Aorta (tissue), 5 donors: ENCODE results near the gene TSPAN6. TPM values are rescaled to one million over a fixed set of nuclear protein-coding genes. Genes with fewer than 3 reads are reported as not detected.

Source experiments
- ATAC-seq: fragments of 200-7000 bp; cut with Tn5 transposase; one replicate; pipeline ENCODE4 v1.9.1; 2022; ENCODE audit warnings: moderate library complexity; ENCODE audit not compliant: low FRiP score
- DNase-seq, 2 donors: peaks; one replicate each; pipeline ENCODE4 v3.0.0-alpha.2; 2020
- H3K27ac ChIP-seq, 2 donors: one replicate each; pipeline ENCODE4 v1.5.1; 2013; ENCODE audit warnings: low read length in 2 of 2, mild to moderate bottlenecking in 2 of 2, moderate library complexity in 2 of 2, control low read depth in 1 of 2, inconsistent platforms in 1 of 2, low read depth in 1 of 2
- H3K27me3 ChIP-seq, 2 donors: one replicate each; pipeline ENCODE4 v1.6.1; 2013; ENCODE audit warnings: control low read depth in 1 of 2, low read length in 1 of 2, mild to moderate bottlenecking in 1 of 2, moderate library complexity in 1 of 2; ENCODE audit not compliant: insufficient read depth in 2 of 2, control insufficient read depth in 1 of 2
- H3K36me3 ChIP-seq, 2 donors: one replicate each; pipeline ENCODE4 v1.6.1; 2013; ENCODE audit warnings: control low read depth in 1 of 2, low read length in 1 of 2, mild to moderate bottlenecking in 1 of 2; ENCODE audit not compliant: insufficient read depth in 2 of 2, control insufficient read depth in 1 of 2
- H3K4me1 ChIP-seq, 2 donors: one replicate each; pipeline ENCODE4 v1.6.1; 2013; ENCODE audit warnings: low read length in 2 of 2, control low read depth in 1 of 2, mild to moderate bottlenecking in 1 of 2, moderate library complexity in 1 of 2; ENCODE audit not compliant: insufficient read depth in 2 of 2, control insufficient read depth in 1 of 2
- H3K4me3 ChIP-seq, 2 donors: one replicate each; pipeline ENCODE4 v1.5.1; 2013; ENCODE audit warnings: low read length in 2 of 2, control low read depth in 1 of 2, mild to moderate bottlenecking in 1 of 2
- H3K9me3 ChIP-seq: one replicate; pipeline ENCODE4 v1.6.1; 2013; ENCODE audit warnings: mild to moderate bottlenecking, low read length; ENCODE audit not compliant: control insufficient read depth
- WGBS, 2 donors: extraction: QIAGEN DNeasy Blood & Tissue Kit; methylation state at CpG; one replicate each; pipeline ENCODE4 v1.1.7; 2013; 5-methylcytosine and 5-hydroxymethylcytosine counted together
- intact Hi-C, 2 donors: fragments of 100-400 bp; cut with DNase I; formaldehyde crosslinking; loops; one replicate each; pipeline versions ENCODE4 v1.14.2 to v1.15.0; 2022
- long read RNA-seq, 2 donors: library from polyadenylated mRNA; unstranded; transcript quantifications; one replicate each; pipeline ENCODE4 v2.0.0, GENCODE V29; 2020 to 2021
- polyA plus RNA-seq, 2 donors: library from polyadenylated mRNA; stranded (reverse); fragments of 200-250 nt; gene quantifications; one replicate each; pipeline ENCODE4 v1.2.3, GENCODE V29; 2013
- total RNA-seq, 2 donors: library from RNA; stranded (reverse); fragmentation: NEBNext Ultra II Directional; extraction: Animal tissue kit (Norgen Biotek cat#: 25700); gene quantifications; one replicate each; pipeline ENCODE4 v1.2.1, GENCODE V29; 2021
- donor health status: healthy with polysubstance abuse.
- donor health status: Bipolar disorder and iron deficiency.
- donor health status: DM: no; HTN: no; CAD: no.
- donor health status: DM: no; HTN: no; CAD: no.
- donor health status: DM: yes; HTN: yes; CAD: no.

The TSPAN6 gene, protein sequence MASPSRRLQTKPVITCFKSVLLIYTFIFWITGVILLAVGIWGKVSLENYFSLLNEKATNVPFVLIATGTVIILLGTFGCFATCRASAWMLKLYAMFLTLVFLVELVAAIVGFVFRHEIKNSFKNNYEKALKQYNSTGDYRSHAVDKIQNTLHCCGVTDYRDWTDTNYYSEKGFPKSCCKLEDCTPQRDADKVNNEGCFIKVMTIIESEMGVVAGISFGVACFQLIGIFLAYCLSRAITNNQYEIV
- 10 to 100 TPM in 1 of 2 donors, 1 to 10 TPM in 1; 9.5 to 12.2 TPM for total RNA-seq
- 1 to 10 TPM; 5.6 to 8.9 TPM for polyA plus RNA-seq
- long read RNA-seq, donor 1, transcript TSPAN6-201 (8 exons, 2,206 nt): major isoform, 29 of 42 reads
- long read RNA-seq, donor 1, partial matches to known transcripts: 4 of 42 reads
- long read RNA-seq, donor 1, other reads (novel, unspliced or antisense): 9 of 42 reads
- long read RNA-seq, donor 2, transcript TSPAN6-201 (8 exons, 2,206 nt): major isoform, 7 of 12 reads
- long read RNA-seq, donor 2, partial matches to known transcripts: 1 of 12 reads
- long read RNA-seq, donor 2, other reads (novel, unspliced or antisense): 4 of 12 reads

DNA sequence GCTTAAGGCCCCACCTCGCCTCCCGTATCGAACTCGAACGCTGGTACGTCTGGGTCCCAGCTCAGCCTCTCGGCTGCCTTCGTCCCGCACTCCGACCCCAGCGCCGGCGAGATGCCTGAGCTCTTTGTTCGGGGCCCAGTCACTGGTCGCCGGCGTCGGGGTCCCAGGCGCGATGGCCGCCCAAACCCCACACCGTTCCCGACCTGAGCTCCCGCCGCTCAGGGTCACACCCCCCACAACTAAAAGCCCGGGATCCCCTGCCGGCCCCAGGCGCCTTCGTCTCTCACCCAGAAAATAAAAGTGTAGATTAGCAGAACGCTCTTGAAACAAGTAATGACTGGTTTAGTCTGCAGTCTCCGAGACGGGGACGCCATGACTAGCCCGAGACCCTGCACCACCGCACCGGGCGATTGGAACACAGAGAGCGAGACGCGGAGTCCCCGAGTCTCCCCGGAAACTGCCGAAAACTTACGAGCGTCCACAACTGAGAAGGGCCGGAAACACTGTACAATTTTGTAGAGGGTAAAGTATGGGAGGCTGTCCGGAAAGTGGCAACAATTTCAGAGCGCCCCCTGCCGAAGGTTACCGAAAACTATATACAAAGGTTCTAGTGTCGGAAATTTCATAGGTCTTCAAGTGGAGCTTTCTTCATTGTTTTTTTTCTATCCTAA, at the start of gene TSPAN6:
Gene TSPAN6, minus strand, starts transcription at position 486 of the 671 bp plus-strand sequence. Its CDS starts 112 bp downstream, at position 374.
- intact Hi-C loops: no loop called here
- Histone ChIP-seq H3K4me1 (no peaks in the 10 kb centered on the region), H3K36me3 (no peaks in the 10 kb centered on the region), H3K27ac (no peak within 1 kb of the TSS), H3K4me3 (peak within 1 kb of the TSS; percentile 8 to 52), H3K9me3 (no peaks in the 10 kb centered on the region), H3K27me3 (no peaks in the 10 kb centered on the region)
- ATAC-seq (peak; percentile 92), DNase-seq (peak; percentile 75 to 90)
- 1 to 26% methylated on average over 51 of the region's 51 CpGs for WGBS, 2 donors

DNA sequence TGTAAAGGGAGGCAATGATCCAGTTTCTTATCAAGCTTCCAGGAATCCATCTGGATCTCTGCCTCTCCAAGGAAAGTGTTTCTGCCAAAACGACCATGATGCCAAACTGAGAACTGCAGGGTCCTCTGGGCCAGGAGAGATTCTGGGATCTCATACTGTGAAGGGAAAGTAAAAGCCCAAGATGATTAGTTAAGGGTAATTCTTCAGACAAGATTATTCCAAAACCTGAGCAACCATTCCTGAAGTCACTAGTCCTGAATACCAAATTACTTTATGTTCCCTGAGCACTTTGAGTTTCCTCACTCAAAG, 49.3 kb upstream of the TSPAN6 start:
- Histone ChIP-seq H3K36me3 (peaks cover 0 to 1% of the 10 kb centered on the region in 2 donors), H3K27me3 (no peaks in the 10 kb centered on the region), H3K27ac (no peak overlapping the region), H3K4me1 (no peaks in the 10 kb centered on the region), H3K9me3 (no peaks in the 10 kb centered on the region), H3K4me3 (no peak overlapping the region)
- ATAC-seq: no peak
- intact Hi-C loops: loop anchor here (1.0 to 10.0 kb wide), 3 partner anchors 81 to 599 kb away; no protein-coding TSS in a partner anchor
- 0 to 8% methylated on average over 1 of the region's 1 CpG for WGBS, 2 donors
- DNase-seq: no peak

DNA sequence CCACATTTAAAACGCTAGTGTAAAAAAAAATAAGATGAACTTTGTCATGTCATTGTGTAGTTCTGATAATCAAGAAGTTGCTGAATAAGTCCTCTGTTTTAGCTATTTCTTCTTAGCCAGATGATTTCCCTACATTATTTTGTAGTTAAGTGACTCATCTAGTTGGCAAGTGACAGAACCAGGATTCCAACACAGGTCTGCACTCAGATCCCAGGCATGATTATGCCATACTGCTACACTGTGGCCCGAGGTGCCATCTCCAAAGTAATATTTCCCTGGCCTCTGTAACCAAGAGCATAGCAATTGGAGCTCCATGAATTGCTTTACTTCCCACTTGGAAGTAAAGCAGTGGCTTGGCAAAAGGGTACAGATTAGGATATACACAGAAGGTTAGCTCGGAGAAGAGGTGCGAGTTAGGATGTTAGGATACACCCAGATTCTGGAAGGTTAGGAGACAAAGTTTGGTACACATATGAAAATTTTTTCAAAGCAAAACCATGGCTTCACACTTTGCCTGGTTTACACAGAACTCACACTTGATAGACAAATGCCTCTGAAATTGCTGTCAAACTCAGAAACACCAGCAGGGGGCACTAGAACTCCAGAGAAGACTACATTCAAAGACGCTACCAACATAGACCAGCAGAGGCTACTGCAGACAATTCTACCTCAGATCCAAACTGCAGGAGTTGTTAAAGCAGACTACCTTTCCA, 48.8 kb upstream of the TSPAN6 start:
- H3K4me3 ChIP-seq: no peak overlapping the region
- ATAC-seq: peak; percentile 89
- peak in 1 of 2 donors; percentile 54 for DNase-seq
- peaks cover 0 to 1% of the 10 kb centered on the region in 2 donors for H3K36me3 ChIP-seq
- H3K27ac ChIP-seq: no peak overlapping the region
- no peaks in the 10 kb centered on the region for H3K9me3 ChIP-seq
- H3K4me1 ChIP-seq: no peaks in the 10 kb centered on the region
- no peaks in the 10 kb centered on the region for H3K27me3 ChIP-seq
- 19 to 34% methylated on average over 5 of the region's 5 CpGs for WGBS, 2 donors
- intact Hi-C loops: loop anchor here (1.0 to 10.0 kb wide), 3 partner anchors 82 to 599 kb away; no protein-coding TSS in a partner anchor

DNA sequence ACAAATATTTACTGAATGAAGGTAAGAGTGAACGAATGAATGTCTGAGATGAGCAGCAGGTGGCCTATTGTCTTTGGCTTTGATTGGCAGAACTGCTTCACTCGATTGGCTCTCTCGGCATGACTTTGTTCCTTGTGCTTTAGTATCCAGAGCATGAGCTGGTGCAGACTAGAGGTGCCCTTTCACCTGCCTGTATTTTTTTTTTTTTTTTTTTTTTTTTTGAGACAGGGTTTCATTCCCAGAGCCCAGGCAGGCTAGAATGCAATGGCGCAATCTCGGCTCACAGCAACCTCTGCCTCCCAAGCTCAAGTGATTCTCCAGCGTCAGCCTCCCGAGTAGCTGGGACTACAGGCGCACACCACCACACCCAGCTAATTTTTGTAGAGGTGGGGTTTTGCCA, 46.3 kb upstream of the TSPAN6 start:
- 85 to 97% methylated on average over 8 of the region's 8 CpGs for WGBS, 2 donors
- no peak overlapping the region for H3K4me3 ChIP-seq
- intact Hi-C loops: loop anchor here in 1 of 2 donors (10.0 kb wide), 1 partner anchor 602 kb away; no protein-coding TSS in a partner anchor
- H3K27ac ChIP-seq: no peak overlapping the region
- ATAC-seq (no peak), DNase-seq (no peak)
- peaks cover 0 to 1% of the 10 kb centered on the region in 2 donors for H3K36me3 ChIP-seq
- no peaks in the 10 kb centered on the region for H3K9me3 ChIP-seq
- no peaks in the 10 kb centered on the region for H3K27me3 ChIP-seq
- H3K4me1 ChIP-seq: no peaks in the 10 kb centered on the region

DNA sequence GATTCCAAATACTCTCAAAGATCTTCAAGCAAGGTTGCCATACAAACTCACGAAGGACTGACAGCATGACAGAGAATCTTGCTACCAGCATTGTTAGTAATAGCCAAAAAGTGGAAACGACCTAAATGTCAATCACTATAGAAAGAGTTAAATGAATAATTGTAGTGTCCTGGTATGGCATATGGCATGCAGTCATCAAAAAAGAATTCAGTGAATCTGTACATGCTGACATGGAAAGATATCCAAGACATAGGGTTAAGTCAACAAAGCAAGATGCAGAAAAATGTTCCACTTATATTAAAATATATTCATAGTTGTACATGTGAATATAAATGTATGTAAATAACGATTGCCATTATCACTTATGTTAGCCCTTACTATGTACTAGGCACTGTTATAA, 45.0 kb upstream of the TSPAN6 start:
- Histone ChIP-seq H3K9me3 (no peaks in the 10 kb centered on the region), H3K4me3 (no peak overlapping the region), H3K27ac (no peak overlapping the region), H3K4me1 (no peaks in the 10 kb centered on the region), H3K36me3 (no peaks in the 10 kb centered on the region), H3K27me3 (no peaks in the 10 kb centered on the region)
- intact Hi-C loops: loop anchor here in 1 of 2 donors (10.0 kb wide), 1 partner anchor 603 kb away; no protein-coding TSS in a partner anchor
- WGBS, 2 donors: 52 to 78% methylated on average over 3 of the region's 3 CpGs
- DNase-seq (no peak), ATAC-seq (no peak)

DNA sequence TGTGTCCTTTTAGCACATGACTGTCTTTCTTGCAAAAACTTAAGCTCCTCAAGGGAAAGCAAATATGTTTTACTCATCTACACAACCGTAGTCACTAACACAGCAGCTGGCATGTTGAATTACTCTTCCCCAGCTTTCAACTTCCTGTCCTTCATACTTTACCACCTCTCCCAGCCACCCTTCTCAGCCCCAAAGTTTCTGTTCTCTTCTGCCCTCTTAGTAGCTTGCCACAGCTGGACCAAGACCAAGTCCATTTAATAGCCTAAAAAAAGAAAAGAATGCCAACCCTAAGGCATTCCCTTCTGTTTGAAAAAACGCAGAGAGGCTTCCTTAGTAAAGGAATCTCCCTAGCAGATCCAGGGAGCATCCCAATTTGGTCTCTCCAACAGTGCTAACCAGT, 44.1 kb upstream of the TSPAN6 start:
- H3K27me3 ChIP-seq: no peaks in the 10 kb centered on the region
- H3K4me3 ChIP-seq: no peak overlapping the region
- DNase-seq (no peak), ATAC-seq (no peak)
- 13 to 28% methylated on average over 2 of the region's 2 CpGs for WGBS, 2 donors
- H3K27ac ChIP-seq: no peak overlapping the region
- no peaks in the 10 kb centered on the region for H3K4me1 ChIP-seq
- no peaks in the 10 kb centered on the region for H3K9me3 ChIP-seq
- no peaks in the 10 kb centered on the region for H3K36me3 ChIP-seq
- intact Hi-C loops: loop anchor here in 1 of 2 donors (10.0 kb wide), 1 partner anchor 604 kb away; no protein-coding TSS in a partner anchor

DNA sequence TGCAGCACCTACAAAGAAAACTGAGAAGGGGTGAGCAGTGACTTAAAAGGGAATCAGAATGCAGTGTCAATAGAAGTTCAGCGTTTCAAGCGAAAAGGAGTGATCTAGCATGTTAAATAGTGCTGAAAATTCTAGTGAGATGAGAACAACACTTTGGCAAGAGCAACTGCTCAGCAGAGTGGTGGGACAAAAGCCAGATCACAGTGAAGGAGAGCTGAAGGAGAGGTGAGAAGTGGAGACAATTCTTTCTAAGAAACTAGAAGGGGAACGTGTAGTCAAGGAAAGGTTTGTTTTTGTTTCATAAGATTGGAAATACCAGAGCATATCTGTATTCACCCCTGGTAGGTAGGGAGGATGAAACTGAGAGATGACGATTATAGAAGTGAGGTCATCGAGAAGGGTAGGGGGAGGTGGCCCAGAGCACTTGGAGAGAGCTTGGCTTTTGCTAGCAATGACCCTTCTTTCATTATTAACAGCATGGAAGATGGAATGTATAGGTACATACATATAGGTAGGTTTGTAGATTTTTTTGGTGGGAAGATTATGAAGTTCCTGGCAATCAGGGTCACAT, 41.1 kb upstream of the TSPAN6 start:
- Histone ChIP-seq H3K4me3 (no peak overlapping the region), H3K36me3 (no peaks in the 10 kb centered on the region), H3K27ac (no peak overlapping the region), H3K9me3 (no peaks in the 10 kb centered on the region), H3K27me3 (no peaks in the 10 kb centered on the region), H3K4me1 (no peaks in the 10 kb centered on the region)
- ATAC-seq (no peak), DNase-seq (no peak)
- 15 to 31% methylated on average over 5 of the region's 5 CpGs for WGBS, 2 donors
- intact Hi-C loops: no loop called here

DNA sequence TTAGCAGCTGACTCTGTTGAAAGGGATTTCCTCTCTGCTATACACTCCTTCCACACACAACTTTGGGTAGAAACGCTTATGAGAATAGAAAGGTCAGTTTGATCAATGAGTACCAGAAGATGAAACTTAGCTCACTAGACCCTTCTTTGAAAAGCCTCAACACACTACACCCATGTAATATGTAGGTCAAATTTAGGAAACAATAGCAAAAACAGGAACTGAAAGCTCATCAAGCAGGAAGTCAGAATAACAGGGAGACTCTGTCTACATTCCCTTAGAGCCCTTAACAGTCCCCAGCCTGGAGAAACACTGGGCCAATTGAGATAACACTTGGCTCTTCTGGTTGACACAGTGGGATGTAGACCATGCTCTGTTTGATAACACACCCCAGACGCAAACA, 38.1 kb upstream of the TSPAN6 start:
- no peaks in the 10 kb centered on the region for H3K27me3 ChIP-seq
- H3K4me1 ChIP-seq: no peaks in the 10 kb centered on the region
- no peak for ATAC-seq
- WGBS, 2 donors: 57 to 65% methylated on average over 2 of the region's 2 CpGs
- H3K27ac ChIP-seq: no peak overlapping the region
- no peak overlapping the region for H3K4me3 ChIP-seq
- H3K9me3 ChIP-seq: no peaks in the 10 kb centered on the region
- intact Hi-C loops: loop anchor here in 1 of 2 donors (5.0 kb wide), 1 partner anchor 93 kb away; no protein-coding TSS in a partner anchor
- H3K36me3 ChIP-seq: no peaks in the 10 kb centered on the region
- no peak for DNase-seq
